ENCODE measurements around the gene ADGRF5. TPM values are rescaled to one million over a fixed set of nuclear protein-coding genes. Genes with fewer than 3 reads are reported as not detected.
"Not testable (repeated sequence)": the region's sequence is repeated elsewhere in the genome, so short reads cannot be mapped to it uniquely, and the experiment has no call there.

ADGRF5 gene
- total and polyA plus RNA-seq, 12 donors = 27.1 to 92.1 (median 35.4) TPM

DNA sequence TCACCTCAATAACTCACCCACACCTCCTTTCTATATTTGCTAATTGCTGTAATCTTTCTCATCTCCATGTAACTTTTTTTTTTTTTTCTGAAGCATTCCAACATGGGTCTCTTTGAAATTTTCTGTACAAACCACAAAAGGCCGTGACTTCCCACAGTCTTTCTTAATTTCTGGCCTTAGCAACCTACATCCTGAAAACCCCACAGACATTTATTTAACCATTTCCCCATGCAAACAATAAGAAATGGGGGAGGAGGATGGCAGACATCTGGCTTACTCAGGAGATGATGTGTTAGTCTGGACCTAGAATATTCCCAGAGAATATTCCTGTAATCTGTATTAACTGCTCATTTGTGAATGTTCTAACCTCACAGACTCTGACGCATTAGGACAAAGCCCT is 70.9 kb downstream of the ADGRF5 start:
- no peak for TF ChIP-seq CTCF (IDR thresholded peaks at IDR 0.05)
- H3K4me3 ChIP-seq = no peak overlapping the region
- no peaks in the 10 kb centered on the region for H3K27me3 ChIP-seq

DNA sequence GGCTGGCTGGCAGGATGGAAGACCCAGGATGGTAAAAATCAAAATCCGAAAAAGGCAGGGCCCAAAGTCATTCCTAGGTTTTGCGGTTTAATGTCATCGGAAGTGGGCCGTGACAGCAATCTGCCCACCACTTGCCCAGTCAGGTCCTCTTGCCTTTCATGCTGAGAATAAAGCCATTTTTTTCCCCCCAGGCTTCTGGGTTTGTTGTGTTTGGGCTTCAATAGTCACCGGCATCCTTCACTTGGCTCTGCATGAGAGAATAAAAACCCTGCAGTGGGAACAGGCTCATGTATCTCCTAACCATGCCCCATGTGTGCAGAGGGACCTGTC is 72.4 kb downstream of the ADGRF5 start:
- peak overlapping the region in 1 of 10 donors; percentile 25 for H3K4me3 ChIP-seq
- no peak for TF ChIP-seq CTCF (IDR thresholded peaks at IDR 0.05)
- H3K36me3 ChIP-seq = peaks cover 0 to 7% (median 0%) of the 10 kb centered on the region in 9 donors
- peak in 2 of 8 donors; percentile 10 to 11 for ATAC-seq
- H3K9me3 ChIP-seq = no peaks in the 10 kb centered on the region
- 56 to 66% methylated on average over 5 of the region's 5 CpGs for WGBS, 2 donors
- DNase-seq = no peak
- peak overlapping the region in 2 of 10 donors; percentile 21 to 51 for H3K27ac ChIP-seq
- H3K27me3 ChIP-seq = no peaks in the 10 kb centered on the region
- intact Hi-C loops (cut with DNase I) = loop anchor here (1.0 to 10.0 kb wide), 13 partner anchors 138 to 465 kb away; partner anchors contain the start of genes TNFRSF21 (in 2 of the 10) and ADGRF1 (in 1 of the 10)
- peaks cover 4 to 57% (median 38%) of the 10 kb centered on the region in 9 donors for H3K4me1 ChIP-seq

More for the DNA sequence above, 70.9 kb downstream of the ADGRF5 start:
- DNase-seq (no peak), ATAC-seq (peak in 1 of 8 donors; percentile 31)
- H3K27ac ChIP-seq = peak overlapping the region in 7 of 10 donors; percentile 10 to 68 (median 66)
- no peaks in the 10 kb centered on the region for H3K9me3 ChIP-seq
- 65 to 74% methylated on average over 2 of the region's 2 CpGs for WGBS, 2 donors
- intact Hi-C loops (cut with DNase I) = loop anchor here in 2 of 10 donors (5.0 to 10.0 kb wide), 2 partner anchors 52 to 54 kb away; no protein-coding TSS in a partner anchor
- peaks cover 0 to 19% (median 0%) of the 10 kb centered on the region in 9 donors for H3K36me3 ChIP-seq
- peaks cover 4 to 57% (median 38%) of the 10 kb centered on the region in 9 donors for H3K4me1 ChIP-seq

DNA sequence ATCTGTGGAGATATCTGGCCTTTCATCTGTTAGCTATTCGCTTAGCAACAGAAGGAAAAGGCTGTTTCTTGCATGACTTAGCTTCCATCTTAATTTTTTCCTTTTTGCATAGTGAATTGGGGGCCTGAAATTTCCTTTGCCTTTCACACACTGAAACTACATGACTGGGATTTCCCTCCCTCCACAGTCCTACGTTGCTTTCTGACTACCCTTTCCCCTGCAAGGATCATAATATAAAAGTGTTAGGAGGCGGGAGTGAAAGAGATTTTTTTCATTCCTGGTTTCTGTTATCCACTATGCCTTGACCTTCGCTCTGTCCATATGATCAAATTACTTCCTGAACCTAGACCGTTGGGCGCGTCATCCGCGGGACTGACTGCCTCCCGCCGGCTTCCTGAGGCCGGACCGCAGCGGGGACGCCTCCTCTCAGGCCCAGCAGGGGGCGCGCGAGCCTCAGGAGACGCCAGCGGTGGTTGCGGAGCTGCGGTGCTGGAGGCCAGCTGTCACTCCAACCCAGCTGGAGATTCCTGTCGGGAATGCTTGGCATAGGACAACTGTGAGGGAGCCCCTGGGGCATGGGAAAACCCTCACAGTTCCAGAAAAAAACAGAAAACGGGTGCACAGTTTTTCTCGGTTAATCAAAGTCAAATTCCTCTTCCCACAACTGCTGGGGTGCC is 72.9 kb downstream of the ADGRF5 start:
- DNase-seq = peak; percentile 83 to 88
- H3K27me3 ChIP-seq = no peaks in the 10 kb centered on the region
- TF ChIP-seq CTCF (IDR thresholded peaks at IDR 0.05) = peak; percentile 93 to 99 (median 99)
- ATAC-seq = peak; percentile 90 to 97 (median 94)
- intact Hi-C loops (cut with DNase I) = loop anchor here (1.0 to 10.0 kb wide), 13 partner anchors 138 to 466 kb away; partner anchors contain the start of genes TNFRSF21 (in 2 of the 10) and ADGRF1 (in 1 of the 10)
- no peaks in the 10 kb centered on the region for H3K9me3 ChIP-seq
- H3K4me1 ChIP-seq = peaks cover 4 to 54% (median 38%) of the 10 kb centered on the region in 9 donors
- peak overlapping the region in 4 of 10 donors; percentile 17 to 32 (median 22) for H3K4me3 ChIP-seq
- H3K27ac ChIP-seq = peak overlapping the region in 2 of 10 donors; percentile 21 to 51
- WGBS, 2 donors = 6% methylated on average over 25 of the region's 25 CpGs
- H3K36me3 ChIP-seq = peaks cover 0 to 2% (median 0%) of the 10 kb centered on the region in 9 donors

DNA sequence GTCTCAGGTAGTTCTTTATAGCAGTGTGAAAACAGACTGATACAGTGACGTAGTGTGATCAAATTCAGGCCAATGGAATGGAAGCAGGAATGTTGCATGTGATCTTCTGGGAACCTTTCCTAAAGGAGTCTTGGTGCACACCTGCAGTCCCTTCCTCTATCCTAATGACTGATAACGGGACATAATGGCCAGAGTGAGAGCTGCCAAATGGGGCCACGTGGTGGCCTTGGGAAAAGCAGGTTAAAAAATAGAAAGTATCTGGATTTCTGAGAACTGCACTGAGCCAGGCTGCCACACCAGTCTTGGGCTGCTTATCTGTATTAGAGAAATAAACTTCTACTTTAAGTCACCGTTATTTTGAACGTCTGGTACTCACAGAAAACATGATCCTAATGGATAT is 76.6 kb downstream of the ADGRF5 start:
- no peak for ATAC-seq
- H3K4me3 ChIP-seq = no peak overlapping the region
- peaks cover 0 to 30% (median 7%) of the 10 kb centered on the region in 11 donors for H3K9me3 ChIP-seq
- no peak overlapping the region for H3K27ac ChIP-seq
- H3K27me3 ChIP-seq = no peaks in the 10 kb centered on the region
- no peak for TF ChIP-seq CTCF (IDR thresholded peaks at IDR 0.05)
- intact Hi-C loops (cut with DNase I) = loop anchor here in 8 of 10 donors (5.0 to 10.0 kb wide), 7 partner anchors 142 to 470 kb away; partner anchors contain the start of genes TNFRSF21 (in 2 of the 8) and ADGRF1 (in 1 of the 8)
- no peak for DNase-seq
- H3K4me1 ChIP-seq = peaks cover 3 to 17% (median 10%) of the 10 kb centered on the region in 9 donors
- WGBS, 2 donors = 67 to 78% methylated on average over 5 of the region's 5 CpGs
- no peaks in the 10 kb centered on the region for H3K36me3 ChIP-seq

- not testable (repeated sequence) for H3K4me3 ChIP-seq, H3K27me3 ChIP-seq, ATAC-seq, H3K4me1 ChIP-seq, H3K27ac ChIP-seq, DNase-seq, H3K36me3 ChIP-seq
- intact Hi-C loops (cut with DNase I) = loop anchor here in 4 of 10 donors (10.0 kb wide), 2 partner anchors 462 to 472 kb away; partner anchors contain the start of gene TNFRSF21 (in 2 of the 4)
- 85 to 86% methylated on average over 6 of the region's 6 CpGs for WGBS, 2 donors
- H3K9me3 ChIP-seq = peaks cover 0 to 30% (median 7%) of the 10 kb centered on the region in 11 donors
Observed at GRCh38 chr6:46842252-46842846, 79.4 kb downstream of the ADGRF5 start.
